ENCODE results near the gene ZNF853.

GRCh38 chr7:6651851-6652445 lies 36.5 kb downstream of the ZNF853 start:
- TF ChIP-seq CTCF (IDR thresholded peaks at IDR 0.05) (no peak), REST (IDR thresholded peaks at IDR 0.05; ENCODE audit: insufficient read depth in 1 of 2, low read depth in 2 of 2, low read length in 1 of 2) (no peak), POLR2AphosphoS5 (IDR thresholded peaks at IDR 0.05; ENCODE audit: low read depth, low read length) (no peak)
